ENCODE results near the gene KRT72. TPM values are rescaled to one million over a fixed set of nuclear protein-coding genes. Genes with fewer than 3 reads are reported as not detected.
A peak's percentile ranks its signal among the peaks of the same experiment; 100 is the strongest.

The KRT72 gene
- total RNA-seq, 1 donor from 2014 or later = not detected

GRCh38 chr12:52630008-52630500 lies 28.8 kb upstream of the KRT72 start:
- peak; percentile 12 for DNase-seq (ENCODE audit: low spot score)

GRCh38 chr12:52629281-52630007 lies 28.2 kb upstream of the KRT72 start:
- peak; percentile 35 for DNase-seq (ENCODE audit: low spot score)

DNA sequence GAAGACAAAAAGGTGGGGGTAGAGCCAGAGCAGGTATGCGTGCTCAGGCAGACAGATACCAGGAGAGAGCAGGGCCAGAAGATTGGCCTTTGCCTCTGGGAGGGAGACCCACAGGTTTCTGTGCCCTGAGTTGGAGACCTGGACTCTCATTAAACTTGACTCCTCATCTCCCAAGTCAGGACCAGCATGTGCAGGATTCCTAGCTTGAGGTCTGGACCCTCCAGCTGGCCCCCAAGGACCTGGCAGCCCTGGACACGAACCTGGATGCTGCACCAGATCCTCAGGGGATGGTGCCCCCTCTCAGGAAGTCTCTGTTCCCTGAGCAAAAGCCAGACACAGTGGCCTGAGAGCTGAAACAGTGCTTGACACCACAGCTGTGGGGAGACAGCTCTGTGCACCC lies 27.6 kb upstream of the KRT72 start:
- DNase-seq (ENCODE audit: low spot score) = peak; percentile 38

- peak; percentile 5 for DNase-seq (ENCODE audit: low spot score)
Observed at GRCh38 chr12:52628111-52628507, 26.8 kb upstream of the KRT72 start.

DNA sequence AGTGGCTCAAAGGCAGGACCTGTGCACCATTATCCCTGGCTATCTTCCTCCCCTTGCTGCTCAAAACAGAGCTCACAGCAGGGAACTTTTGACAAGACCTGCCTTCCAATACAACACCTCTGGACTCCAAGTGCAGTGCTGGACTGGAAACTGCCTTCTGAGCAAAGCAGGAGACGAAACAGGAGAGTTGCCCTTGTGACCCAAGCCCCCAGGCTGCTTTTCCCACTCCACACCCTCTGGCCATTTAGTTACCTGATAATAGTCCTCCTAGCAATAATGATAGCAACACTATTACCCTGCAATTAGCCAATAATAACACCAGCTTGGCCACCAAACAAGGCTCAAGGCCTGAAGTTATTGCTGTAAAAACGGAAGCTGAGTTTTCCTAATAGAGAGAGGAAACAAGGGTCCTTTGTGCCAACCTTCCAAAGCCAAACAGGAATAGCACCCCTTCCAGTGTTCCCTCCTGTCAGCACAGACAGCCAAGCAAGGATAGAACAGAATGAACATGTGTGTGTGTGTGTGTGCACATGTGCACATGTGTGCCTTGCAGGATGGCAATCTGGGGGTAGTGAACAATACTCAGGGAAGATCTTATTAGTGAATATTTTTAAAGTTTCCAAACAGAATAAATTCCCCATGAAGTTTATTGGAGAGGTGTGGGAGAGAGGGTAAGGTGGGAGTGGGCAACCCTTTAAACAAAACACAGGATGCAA lies 26.3 kb upstream of the KRT72 start:
- DNase-seq (ENCODE audit: low spot score) = peak; percentile 10

DNA sequence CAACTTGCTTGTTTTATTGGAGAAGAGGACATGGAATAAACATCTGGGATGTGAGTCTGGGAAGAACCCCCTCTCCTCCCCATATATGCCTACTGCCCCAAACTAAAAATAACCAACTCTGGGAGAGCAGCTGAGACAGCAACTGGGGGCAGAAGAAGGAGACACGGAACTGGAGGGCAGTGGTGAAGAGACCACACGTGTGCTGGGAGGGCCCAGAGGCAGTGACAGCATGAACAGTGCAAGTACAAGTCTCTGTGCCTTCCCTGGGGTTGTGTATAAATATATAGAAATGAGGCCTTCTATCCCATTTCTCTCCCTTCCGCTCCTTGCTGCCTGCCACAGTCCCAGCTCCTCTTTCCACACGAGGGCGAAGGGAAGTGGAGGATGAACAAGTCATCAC lies 21.1 kb upstream of the KRT72 start:
- peak; percentile 6 for DNase-seq (ENCODE audit: low spot score)

DNA sequence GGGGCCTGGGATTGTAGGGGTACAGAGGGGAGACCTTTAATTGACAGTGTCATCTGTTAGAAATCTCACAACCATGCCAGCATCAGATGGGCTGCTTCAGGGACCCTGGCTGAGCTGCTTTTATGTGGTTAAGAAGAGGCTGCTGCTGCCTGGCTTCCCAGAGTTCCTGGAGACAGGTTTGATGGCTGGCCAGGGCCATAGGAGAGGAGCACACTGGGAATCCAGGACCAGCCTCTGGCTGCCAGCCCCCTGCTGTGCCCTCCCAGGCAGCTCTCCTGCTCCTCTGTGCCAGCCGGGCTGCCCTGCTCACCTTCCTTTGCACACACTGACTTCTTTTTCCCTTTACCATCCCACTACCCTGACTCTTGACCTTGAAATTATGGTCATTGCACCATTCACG lies 17.6 kb upstream of the KRT72 start:
- no peak for DNase-seq (ENCODE audit: low spot score)

- no peak for DNase-seq (ENCODE audit: low spot score)
Observed at GRCh38 chr12:52618216-52618615, 17.0 kb upstream of the KRT72 start, which contains the start of gene KRT73. Gene KRT73 (minus strand): TSS chr12:52618559. CDS start chr12:52618524, 35 bp downstream.

DNA sequence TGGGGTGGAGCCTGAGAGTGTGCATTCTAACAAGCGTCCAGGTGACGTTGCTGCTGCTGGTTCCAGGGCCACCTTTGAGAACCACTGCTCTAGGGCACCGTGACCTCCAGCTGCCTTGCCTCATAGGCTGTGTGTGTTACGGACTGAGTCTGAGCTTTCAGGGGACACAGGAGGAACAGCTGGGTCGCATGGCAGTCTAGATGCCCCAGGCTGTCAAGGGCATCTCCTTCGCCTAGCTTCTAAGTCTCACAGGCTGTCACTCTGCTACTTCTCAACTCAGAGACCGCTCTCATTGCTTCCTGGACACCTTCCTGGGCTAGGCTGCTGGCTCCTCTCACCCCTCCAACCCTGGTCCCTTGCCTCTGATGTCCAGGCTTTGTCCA lies 16.1 kb upstream of the KRT72 start:
- DNase-seq (ENCODE audit: low spot score) = no peak

DNA sequence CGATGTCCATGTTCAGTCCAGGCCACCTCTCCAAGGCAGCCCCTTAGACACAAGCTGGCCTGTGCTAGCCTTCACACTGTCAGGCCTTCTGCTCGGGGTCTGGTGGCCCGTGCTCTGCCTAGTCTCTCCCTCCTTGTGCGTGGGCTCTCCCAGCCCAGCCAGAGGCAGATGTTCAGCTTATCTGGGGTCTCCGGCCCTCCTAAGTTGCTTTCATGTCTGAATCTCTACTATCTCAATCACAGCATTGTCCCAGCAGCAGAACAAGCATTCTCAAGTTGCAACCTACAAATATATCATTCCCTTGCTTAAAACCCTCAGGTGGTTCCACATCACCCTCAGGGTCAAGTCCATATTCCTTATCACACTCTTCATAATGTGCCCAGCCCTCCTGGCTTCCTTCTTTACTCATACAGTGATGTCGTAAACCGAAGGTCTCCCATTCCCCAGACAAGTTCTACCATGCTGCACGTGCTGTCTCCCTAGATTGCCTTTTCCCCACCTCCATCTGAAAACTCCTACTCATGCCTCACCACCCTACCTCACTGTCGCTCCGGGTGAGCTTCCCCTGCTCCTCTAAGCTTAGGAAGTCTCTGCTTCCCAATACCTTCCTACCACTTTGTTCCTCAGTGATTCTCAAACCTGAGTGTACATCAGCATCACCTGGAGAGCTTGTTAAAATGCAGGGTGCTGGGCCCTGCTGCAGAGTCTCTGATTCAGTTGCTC lies 15.6 kb upstream of the KRT72 start:
- no peak for DNase-seq (ENCODE audit: low spot score)

- DNase-seq (ENCODE audit: low spot score) = no peak
Observed at GRCh38 chr12:52615912-52616311, 14.6 kb upstream of the KRT72 start.

- DNase-seq (ENCODE audit: low spot score) = no peak
Observed at GRCh38 chr12:52615208-52615868, 14.1 kb upstream of the KRT72 start.

DNA sequence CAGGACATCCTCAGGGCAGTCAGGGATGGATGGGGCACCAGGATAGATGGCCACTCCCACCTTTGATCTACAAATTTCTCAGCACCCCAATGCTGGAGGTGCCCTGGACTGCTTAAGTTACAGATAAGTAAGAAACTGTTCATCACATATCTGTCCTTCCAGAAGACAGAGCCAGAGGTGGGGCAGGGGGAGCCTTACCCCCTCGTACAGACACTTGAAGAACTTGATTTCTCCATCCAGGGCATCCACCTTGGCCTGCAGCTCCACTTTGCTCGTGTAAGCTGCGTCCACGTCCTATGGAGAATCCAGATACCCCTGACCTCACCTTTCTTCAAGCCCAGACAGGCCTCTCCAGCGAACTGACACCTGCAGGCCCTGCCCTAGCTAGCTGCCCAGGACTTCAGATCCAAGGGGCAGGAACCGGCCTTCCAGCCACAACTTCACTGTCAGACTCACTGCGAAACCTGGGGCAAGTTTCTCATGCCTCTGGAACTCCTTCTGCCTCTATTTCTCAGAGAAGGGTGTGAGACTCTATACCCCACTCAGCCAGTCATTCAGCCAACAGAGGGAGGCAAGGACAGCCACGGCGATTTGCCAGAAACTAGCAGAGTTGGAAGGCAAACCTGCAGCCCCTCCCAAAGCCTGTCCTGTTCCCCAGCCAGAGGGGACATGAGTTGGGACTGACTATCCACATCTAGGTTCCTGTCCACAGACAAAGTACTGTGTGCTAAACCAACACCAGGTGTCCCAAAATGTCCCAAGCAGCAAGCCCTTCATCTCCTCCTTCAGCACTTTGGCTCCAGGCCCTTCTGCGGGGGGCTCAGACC lies 13.3 kb upstream of the KRT72 start:
- no peak for DNase-seq (ENCODE audit: low spot score)

GRCh38 chr12:52613384-52614030 lies 12.2 kb upstream of the KRT72 start:
- no peak for DNase-seq (ENCODE audit: low spot score)

GRCh38 chr12:52612431-52613383 lies 11.4 kb upstream of the KRT72 start:
- DNase-seq (ENCODE audit: low spot score) = peak; percentile 13

DNA sequence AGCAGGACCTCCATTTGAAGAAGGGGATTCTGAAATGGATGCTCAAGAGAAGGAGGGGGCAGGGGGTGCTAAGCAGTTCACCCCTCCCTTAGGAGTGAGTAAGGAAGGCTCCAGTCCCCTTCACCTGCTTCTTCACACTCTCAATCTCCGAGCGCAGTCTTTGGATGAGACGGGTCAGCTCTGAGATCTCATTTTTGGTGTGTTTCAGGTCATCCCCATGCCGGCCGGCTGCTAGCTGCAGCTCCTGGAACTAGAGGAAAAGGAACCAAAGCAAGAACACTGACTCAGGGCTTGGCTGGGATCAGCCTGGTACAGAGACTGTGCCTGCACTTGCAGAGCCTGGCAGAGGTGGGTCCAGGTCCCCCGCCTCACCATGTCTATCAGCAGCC lies 9.8 kb upstream of the KRT72 start:
- DNase-seq (ENCODE audit: low spot score) = peak; percentile 23

- DNase-seq (ENCODE audit: low spot score) = peak; percentile 23
Observed at GRCh38 chr12:52608826-52609630, 7.8 kb upstream of the KRT72 start.

GRCh38 chr12:52608161-52608560 lies 6.9 kb upstream of the KRT72 start:
- DNase-seq (ENCODE audit: low spot score) = peak; percentile 14
